KOPT-K1 (cell line): ENCODE results near the gene CRYBB3.
"Not testable (repeated sequence)": the region's sequence is repeated elsewhere in the genome, so short reads cannot be mapped to it uniquely, and the experiment has no call there.

ENCODE experiments used
- H3K27ac ChIP-seq: fragments of 200-600 bp; sonication (generic); 2 replicates; pipeline ENCODE4 v1.5.1; 2016; ENCODE audit warnings: antibody characterized with exemption, mild to moderate bottlenecking, low read depth, low read length; ENCODE audit not compliant: poor library complexity, severe bottlenecking
- H3K36me3 ChIP-seq: fragments of 200-600 bp; sonication (generic); 2 replicates; pipeline ENCODE4 v1.5.1; 2017; ENCODE audit warnings: antibody characterized with exemption, mild to moderate bottlenecking, low read length, moderate library complexity; ENCODE audit not compliant: insufficient read depth
- H3K9me3 ChIP-seq: fragments of 200-600 bp; sonication (generic); 2 replicates; pipeline ENCODE4 v1.5.1; 2017; ENCODE audit warnings: antibody characterized with exemption, low read length, mild to moderate bottlenecking; ENCODE audit not compliant: insufficient read depth, poor library complexity, severe bottlenecking

CRYBB3 gene

GRCh38 chr22:25237503-25237902 is 37.8 kb downstream of the CRYBB3 start:
- no peak overlapping the region for H3K27ac ChIP-seq
- no peaks in the 10 kb centered on the region for H3K36me3 ChIP-seq
- H3K9me3 ChIP-seq = no peaks in the 10 kb centered on the region

- not testable (repeated sequence) for H3K27ac ChIP-seq, H3K36me3 ChIP-seq, H3K9me3 ChIP-seq
These were observed 38.4 kb downstream of the CRYBB3 start for GRCh38 chr22:25238058-25238457.

DNA sequence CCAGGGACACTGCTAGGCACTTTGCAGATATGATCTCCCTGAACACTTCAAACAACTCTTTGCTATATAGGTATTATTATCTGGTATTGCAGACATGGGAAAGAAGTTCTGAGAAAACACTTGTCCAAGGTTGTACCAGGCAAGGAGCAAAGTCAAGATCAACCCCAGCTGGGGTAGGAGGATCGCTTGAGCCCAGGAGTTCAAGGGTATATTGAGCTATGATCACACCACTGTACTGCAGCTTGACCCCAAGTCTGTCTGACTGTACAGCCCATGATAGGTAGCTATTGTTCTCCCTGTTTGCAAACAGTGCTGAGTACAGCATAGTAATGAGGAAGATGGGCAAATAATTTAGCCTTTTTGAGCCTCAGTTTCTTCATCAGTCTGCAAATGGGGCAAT is 55.5 kb downstream of the CRYBB3 start:
- H3K9me3 ChIP-seq, H3K36me3 ChIP-seq, H3K27ac ChIP-seq: not testable (repeated sequence)
